Measurements from ENCODE around the gene CIDEB.

CIDEB gene

DNA sequence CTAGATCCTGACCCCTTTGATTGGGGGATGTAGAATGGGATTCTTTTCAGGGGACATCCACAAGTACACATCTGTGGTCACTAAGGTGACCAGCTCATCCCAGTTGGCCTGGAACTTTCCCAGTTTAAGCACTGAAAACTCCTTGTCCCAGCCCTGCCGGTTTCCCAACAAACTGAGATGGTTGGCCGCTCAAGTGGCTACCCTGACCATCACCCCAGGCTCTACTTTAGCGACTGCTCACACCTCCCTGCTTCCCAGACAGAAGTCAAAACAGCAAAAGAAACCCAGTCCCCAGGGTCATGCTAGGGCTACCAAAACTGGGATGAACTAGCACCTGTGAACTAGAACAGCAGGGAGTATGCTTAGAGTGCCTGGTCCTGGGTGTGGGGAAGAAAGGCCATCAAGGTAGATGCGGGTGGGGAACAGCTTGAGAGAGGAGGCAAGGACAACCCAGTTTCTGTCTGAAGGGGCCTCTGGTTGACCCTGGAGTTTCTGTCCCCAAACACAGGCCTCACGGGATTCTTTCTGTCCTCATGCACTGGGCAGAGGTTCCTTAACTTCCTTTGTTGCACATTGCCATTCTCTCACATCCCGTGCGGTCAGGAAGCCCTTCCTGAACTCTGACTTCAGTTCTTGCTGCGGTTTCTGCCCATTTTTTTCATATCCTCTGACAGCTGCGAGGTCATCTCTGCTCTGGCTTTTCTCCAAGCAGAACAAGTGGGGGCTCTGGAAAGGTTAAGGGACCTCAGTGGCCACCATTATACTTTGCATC, 5.1 kb upstream of the CIDEB start:
- DNase-seq, result no peak

DNA sequence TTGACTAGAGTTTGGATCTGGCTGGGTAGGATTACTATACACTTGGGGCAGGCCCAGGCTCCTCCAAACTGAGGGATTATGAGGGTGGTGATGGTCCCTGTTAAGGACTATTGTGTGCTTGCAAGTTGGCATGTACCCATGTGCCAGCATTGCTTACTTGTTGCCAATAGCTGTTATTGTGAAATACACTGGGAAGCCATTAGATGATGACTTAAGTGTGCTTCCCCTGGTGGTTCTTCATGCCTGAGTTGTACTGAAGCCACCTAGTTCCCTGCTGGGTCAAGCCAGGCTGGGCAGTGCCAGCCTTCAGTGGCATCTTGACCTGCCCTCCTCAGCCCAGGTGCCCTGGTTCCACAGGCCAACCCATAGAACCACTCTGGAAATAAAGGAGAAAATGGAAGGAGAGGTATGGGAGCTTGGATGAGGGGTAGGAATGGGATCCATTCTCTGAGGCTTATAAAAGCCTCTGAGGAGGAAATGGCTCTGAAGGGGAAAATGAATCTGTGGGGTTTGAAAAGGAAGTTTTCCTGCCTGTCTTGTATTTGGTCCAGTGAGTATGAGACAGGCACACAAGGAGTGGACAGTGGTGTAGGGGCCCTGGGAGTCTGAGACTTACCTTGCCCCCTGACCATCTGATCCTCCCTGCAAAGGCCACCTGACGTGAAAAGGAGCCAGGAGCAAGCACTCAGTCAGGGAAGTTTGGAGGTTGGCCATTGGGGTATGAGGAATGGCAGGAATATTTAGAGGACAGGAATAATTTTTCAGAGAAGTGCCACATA, 4.2 kb upstream of the CIDEB start:
- DNase-seq, result no peak

DNA sequence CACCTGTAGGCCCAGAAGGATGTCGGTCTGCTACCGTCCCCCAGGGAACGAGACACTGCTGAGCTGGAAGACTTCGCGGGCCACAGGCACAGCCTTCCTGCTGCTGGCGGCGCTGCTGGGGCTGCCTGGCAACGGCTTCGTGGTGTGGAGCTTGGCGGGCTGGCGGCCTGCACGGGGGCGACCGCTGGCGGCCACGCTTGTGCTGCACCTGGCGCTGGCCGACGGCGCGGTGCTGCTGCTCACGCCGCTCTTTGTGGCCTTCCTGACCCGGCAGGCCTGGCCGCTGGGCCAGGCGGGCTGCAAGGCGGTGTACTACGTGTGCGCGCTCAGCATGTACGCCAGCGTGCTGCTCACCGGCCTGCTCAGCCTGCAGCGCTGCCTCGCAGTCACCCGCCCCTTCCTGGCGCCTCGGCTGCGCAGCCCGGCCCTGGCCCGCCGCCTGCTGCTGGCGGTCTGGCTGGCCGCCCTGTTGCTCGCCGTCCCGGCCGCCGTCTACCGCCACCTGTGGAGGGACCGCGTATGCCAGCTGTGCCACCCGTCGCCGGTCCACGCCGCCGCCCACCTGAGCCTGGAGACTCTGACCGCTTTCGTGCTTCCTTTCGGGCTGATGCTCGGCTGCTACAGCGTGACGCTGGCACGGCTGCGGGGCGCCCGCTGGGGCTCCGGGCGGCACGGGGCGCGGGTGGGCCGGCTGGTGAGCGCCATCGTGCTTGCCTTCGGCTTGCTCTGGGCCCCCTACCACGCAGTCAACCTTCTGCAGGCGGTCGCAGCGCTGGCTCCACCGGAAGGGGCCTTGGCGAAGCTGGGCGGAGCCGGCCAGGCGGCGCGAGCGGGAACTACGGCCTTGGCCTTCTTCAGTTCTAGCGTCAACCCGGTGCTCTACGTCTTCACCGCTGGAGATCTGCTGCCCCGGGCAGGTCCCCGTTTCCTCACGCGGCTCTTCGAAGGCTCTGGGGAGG, 3.1 kb upstream of the CIDEB start, which contains the start of gene LTB4R:
Gene LTB4R (plus strand): TSS at position 857 of the 959 bp plus-strand sequence. CDS start 4,150 bp downstream, outside the sequence.
- DNase-seq, result no peak

DNA sequence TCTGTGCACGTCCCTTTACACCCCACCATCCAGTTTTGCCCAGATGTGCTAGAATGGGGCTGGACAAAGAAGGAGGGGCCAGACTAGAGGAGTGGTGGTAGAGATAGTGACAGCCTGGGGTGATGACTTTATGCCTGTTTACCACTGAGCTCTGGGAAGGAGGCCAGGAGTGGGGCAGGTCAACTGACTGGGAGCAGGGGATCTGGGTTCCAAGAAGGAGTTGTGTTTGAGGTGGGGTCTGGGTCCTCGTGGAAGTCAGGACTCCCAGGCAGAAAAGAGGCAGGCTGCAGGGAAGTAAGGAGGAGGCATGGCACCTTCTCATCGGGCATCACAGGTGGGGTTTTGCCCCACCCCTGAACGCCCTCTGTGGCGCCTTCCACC, 2.5 kb upstream of the CIDEB start:
- DNase-seq, result no peak

DNA sequence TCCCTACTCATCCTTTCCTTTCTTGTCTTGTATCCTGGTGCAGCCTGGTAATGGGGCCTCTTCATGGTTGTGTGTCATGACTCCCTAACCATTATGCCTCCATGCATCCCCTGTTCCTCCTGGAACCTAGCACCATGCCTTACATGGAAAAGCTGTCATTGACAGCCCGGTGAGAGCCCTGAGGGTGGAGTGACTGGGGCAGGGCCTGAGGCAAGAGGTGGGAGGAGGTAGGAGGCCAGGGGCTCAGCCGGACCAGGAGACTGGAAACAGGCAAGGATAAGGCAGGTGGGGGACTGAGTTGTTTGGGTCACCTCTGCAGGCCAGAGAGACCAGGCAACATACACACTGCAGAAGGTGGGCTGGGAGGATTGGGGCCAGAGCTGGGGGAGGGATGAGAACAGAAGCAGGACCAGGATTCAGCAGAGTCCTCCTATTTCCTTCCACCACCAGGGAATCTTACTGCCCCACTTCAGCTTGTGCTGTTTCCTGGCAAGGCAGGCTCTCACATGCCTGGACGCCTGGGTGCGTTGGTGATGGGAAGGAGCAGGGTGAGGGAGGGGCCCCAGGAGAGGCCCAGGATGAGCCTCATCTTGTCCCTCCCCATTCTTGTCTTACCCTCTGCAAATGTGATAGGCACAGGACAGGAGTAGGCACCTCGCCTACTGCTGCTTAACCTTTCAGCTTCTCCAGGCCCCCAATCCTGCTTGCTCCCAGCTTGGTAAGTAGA, 1.9 kb upstream of the CIDEB start, which contains the start of gene LTB4R2:
Gene LTB4R2 (plus strand): TSS at position 603 of the 727 bp plus-strand sequence. CDS start 525 bp downstream, outside the sequence.
- DNase-seq, result no peak

DNA sequence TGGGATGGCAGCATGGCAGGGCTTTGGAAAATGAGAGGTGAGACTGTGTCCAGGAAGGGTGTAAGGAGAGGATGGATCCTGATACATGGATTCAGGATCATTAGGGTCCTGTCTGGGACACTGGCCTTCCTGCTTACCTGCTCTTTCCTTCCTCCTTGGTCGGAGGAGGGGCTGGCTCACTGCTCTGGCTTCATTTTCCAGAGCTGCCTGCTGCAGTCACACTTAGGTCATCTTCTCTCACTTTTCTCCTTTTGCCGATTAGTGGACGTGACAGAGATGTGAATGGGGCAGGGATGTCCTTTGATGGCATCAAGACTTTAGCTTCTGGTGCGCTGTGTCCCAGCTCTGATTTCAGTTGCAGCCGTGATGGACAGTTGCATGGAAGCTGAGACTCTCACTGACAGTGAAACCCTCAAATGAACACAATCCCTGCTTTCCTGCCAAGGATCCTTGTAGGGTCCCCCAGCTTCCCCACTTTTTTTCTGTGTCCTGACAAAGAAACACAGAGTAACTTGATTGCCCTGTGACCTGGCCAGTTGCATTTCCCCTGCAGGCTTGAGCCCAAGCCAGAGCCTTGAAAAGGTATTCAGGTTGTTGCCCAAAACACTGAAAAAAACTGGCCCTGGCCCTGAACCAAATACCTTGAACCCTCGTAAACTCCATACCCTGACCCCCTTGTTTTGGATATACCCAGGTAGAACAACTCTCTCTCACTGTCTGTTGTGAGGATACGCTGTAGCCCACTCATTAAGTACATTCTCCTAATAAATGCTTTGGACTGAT, 756 bp upstream of the CIDEB start:
- DNase-seq, result no peak

DNA sequence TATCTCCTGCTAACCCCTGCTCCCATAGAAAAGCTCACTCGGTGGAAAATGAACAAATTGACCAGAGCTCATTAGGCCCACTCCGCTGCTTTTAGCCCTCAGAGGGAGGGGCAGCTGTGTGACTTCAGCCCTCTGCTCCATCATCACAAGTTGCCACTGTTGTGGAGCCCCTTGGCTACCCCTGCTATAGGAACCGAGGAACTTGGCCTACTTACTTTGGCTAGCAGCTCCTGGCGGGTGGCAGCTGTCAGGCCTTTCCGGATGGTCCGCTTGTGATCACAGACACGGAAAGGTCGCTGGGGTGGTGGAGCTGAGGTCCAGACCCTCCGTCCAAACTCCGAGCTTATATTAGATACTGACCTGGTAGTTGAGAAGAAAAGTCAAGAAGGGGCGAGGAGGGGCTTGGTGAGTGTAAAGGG, 612 bp downstream of the CIDEB start:
- no peak for DNase-seq

- DNase-seq, result no peak
Measured at GRCh38 chr14:24304019-24304387, 3.8 kb downstream of the CIDEB start.

DNA sequence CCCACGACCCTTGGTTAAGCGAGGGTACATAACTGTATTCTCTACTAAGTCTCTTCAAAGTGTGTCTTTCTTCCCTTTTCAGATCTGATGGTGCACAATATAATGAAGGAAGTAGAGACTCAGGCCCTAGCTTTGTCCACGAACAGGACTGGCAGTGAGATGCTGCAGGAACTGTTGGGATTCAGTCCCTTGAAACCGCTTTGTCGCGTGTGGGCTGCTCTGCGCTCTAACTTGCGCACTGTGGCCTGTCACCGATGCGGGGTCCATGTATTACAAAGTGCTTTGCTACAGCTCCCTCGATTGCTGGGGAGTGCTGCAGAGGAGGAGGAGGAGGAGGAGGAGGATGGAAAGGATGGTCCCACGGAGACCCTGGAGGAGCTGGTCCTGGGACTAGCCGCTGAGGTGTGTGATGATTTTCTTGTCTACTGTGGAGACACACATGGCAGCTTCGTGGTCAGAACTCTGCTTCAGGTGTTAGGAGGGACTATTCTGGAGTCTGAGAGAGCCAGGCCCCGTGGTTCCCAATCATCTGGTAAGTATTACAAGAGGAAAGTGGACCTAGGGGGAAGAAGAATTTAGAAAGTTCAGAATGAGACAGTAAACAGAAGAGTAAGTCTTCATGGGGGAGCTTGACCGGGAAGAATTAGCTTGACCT, 7.3 kb downstream of the CIDEB start:
- no peak for DNase-seq

DNA sequence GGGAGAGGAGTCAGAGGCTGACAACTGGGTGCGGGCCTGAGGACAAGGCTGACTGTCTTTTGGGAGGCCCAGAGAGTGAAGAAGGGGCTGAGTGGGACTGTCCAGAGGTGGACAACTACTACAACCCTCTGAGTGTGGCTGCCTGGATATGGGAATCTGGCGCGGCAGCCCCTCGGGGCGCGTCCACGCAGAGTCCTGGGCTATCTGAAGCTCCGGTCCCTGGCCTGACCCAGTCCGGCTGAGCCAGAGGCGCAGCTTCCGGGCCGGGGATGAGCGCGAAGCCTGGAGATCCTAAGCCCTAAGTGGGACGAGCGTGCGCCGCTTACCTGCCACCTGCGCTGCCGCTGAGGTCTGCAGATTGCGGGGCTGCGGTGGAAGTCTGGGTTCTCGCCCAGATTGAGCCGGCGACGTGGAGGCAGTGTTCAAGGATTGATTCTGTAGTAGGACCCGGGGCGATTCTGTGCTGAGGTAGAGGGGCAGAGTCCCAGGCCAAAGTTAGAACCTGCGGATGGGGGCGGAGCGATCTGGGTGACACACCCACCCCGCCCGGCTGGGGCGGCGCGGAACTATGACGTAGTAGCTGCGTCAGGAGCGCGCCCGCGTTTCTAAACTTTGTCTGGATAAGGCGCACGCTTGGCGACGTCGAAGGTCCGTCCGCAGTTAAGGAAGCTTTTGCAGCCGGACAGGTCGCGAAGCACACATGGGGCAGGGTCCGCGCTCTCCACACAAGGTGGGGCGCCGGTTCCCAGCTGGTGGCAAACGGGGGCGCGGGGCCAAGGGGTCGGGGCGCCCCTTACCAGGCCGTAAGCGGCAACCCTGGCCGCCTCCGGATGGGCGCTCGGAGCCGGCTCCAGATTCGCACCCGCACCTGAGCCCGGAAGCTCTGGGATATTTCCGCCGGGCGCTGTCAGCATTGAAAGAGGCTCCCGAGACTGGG, 8.3 kb downstream of the CIDEB start, which contains the start of the genes DHRS1 and NOP9:
Gene DHRS1 (minus strand): TSS at position 526 of the 937 bp plus-strand sequence. CDS start 674 bp downstream, outside the sequence.
Gene NOP9 (plus strand): TSS at position 596 of the 937 bp plus-strand sequence. CDS start 105 bp downstream, at position 701.
- peak; percentile 81 for DNase-seq

GRCh38 chr14:24298892-24299254, 8.9 kb downstream of the CIDEB start:
- DNase-seq, result no peak

- DNase-seq, result peak; percentile 4
Measured at GRCh38 chr14:24297190-24297964, 10.4 kb downstream of the CIDEB start.

GRCh38 chr14:24296341-24297157, 11.2 kb downstream of the CIDEB start:
- peak; percentile 29 for DNase-seq

DNA sequence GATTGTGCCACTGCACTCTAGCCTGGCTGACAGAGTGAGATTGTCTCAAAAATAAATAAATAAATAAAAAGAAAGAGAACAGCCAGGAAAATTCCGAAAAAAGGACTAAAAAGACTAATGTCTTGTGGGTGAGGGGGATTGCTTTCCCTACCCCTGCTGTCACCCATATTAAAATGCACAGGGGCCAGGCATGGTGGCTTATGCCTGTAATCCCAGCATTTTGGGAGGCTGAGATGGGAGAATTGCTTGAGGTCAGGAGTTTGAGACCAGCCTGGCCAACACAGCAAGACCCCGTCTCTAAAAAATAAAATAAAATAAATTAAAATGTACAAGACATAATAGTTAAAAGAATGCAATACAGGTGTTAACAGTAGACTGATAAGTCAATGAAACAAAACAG, 14.3 kb downstream of the CIDEB start:
- no peak for DNase-seq

GRCh38 chr14:24292118-24292807, 15.5 kb downstream of the CIDEB start:
- no peak for DNase-seq

- DNase-seq, result no peak
Measured at GRCh38 chr14:24291446-24292117, 16.2 kb downstream of the CIDEB start.
